Stimulated activated CD4-positive, alpha-beta T cell treated with anti-CD3 and anti-CD28 coated beads, Interleukin-4, amount 100 ng/mL, for 4 hours (primary cell): ENCODE data around the gene NPR3.

ENCODE experiments used
- DNase-seq, 2 experiments: peaks; one replicate each; pipeline ENCODE4 v3.0.0-alpha.2; 2020

The NPR3 gene

GRCh38 chr5:32814620-32815019 lies 103.5 kb downstream of the NPR3 start:
- DNase-seq = no peak

- no peak for DNase-seq
These were observed 116.9 kb downstream of the NPR3 start for GRCh38 chr5:32827981-32828380.

GRCh38 chr5:32828492-32828891 lies 117.4 kb downstream of the NPR3 start:
- DNase-seq = no peak

- DNase-seq = no peak
These were observed 120.5 kb downstream of the NPR3 start for GRCh38 chr5:32831624-32832023.

- DNase-seq = no peak
These were observed 122.0 kb downstream of the NPR3 start for GRCh38 chr5:32833127-32833526.

GRCh38 chr5:32833663-32834062 lies 122.5 kb downstream of the NPR3 start:
- DNase-seq = no peak

- no peak for DNase-seq
These were observed 123.1 kb downstream of the NPR3 start for GRCh38 chr5:32834251-32834650.

- DNase-seq = no peak
These were observed 125.1 kb downstream of the NPR3 start for GRCh38 chr5:32836176-32836575.

- no peak for DNase-seq
These were observed 126.1 kb downstream of the NPR3 start for GRCh38 chr5:32837211-32837610.

- no peak for DNase-seq
These were observed 128.0 kb downstream of the NPR3 start for GRCh38 chr5:32839106-32839505.

GRCh38 chr5:32840606-32841005 lies 129.5 kb downstream of the NPR3 start:
- no peak for DNase-seq
